Fibroblast of pulmonary artery (primary cell): Measurements from ENCODE around the gene TTC22.

ENCODE experiments used
- DNase-seq: peaks from one replicate; pipeline ENCODE4 v3.0.0-alpha.2; 2010; ENCODE audit warnings: low read depth
- H3K4me3 ChIP-seq: replicated peaks from 2 replicates; pipeline ENCODE4 v1.5.1; 2011; ENCODE audit warnings: low read depth, mild to moderate bottlenecking, control low read depth, low read length, moderate library complexity
- TF ChIP-seq, protein P1 (sequence below): IDR thresholded peaks from 2 replicates; pipeline ENCODE4 v1.5.1; 2011; ENCODE audit warnings: mild to moderate bottlenecking, control low read depth, low read length, inconsistent platforms; ENCODE audit errors: missing control alignments

TTC22 gene

DNA sequence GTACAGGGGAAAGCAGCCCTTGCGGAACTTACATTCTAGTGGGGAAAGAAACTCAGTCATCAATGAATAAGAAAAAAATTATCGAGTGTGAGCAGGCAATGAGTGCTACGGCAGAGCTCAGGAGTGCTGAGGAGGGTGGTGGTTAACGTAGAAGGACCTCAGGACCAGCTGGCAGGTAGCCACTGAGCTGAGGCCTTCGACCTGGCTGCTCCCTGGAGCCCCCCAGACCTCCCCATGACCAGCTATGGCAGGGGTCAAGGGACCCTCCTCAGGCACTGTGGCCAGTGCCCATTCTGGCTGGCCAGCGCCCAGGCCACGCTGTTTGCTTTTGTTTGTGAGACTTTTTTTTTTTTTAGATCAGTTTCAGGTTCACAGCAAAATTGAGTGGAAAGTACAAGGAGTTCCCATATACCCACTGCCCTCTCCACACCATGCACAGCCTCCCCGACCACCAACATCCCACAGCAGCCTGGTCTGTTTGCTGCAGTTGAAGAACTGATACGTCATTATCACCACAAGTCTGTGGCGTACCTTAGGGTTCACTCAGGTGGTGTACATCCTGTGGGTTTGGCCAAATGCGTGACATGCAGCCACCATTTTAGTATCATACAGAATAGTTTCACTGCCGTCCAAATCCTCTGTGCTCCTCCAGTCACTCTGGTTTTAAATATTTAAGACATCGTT, 11.8 kb upstream of the TTC22 start:
- no peak for DNase-seq
- no peak overlapping the region for H3K4me3 ChIP-seq
- TF ChIP-seq, protein P1, sequence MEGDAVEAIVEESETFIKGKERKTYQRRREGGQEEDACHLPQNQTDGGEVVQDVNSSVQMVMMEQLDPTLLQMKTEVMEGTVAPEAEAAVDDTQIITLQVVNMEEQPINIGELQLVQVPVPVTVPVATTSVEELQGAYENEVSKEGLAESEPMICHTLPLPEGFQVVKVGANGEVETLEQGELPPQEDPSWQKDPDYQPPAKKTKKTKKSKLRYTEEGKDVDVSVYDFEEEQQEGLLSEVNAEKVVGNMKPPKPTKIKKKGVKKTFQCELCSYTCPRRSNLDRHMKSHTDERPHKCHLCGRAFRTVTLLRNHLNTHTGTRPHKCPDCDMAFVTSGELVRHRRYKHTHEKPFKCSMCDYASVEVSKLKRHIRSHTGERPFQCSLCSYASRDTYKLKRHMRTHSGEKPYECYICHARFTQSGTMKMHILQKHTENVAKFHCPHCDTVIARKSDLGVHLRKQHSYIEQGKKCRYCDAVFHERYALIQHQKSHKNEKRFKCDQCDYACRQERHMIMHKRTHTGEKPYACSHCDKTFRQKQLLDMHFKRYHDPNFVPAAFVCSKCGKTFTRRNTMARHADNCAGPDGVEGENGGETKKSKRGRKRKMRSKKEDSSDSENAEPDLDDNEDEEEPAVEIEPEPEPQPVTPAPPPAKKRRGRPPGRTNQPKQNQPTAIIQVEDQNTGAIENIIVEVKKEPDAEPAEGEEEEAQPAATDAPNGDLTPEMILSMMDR: no peak

DNA sequence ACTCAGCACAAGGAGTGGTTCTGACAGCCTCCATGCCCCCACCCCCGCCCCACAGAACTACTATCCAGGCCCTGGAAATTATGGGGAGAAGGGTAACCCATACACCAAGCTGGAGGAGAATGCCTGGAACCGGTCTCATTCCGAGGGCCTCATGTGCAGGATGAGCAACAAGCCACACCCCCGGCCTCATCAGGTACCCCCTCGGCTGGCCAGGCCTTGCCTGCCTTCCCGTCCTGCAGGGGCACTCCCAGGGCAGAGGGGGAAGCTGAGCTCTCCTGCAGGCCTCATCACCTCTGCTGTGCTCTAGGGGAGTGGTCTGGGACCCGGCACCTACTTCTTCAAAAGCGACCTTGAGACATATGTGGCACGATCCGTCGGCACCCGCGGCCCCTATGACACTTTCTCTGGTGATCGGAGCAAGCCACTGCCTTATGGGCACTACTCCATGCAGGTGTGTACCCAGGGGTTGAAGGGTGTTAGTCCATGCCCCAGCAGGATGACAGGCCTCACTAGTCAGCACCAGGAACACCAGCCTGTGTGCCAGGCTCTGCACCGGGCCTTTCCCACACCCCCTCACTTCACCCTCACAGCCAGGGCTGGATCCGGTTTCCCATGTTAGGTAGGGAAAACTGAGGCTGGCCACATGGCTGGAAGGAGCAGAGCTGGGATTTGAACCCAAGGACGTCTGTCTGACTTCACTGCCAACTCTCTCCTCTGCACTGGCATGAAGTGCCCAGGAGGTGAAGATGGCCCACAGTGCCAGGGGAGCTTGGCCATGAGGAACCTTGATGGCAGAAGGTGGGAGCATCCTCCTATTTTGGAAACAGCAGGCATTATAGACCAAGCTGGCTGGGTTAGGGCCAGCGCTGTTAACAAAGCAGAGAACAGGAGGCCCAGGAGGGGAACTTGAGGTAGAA, 10.9 kb upstream of the TTC22 start:
- no peak for DNase-seq
- H3K4me3 ChIP-seq: no peak overlapping the region
- TF ChIP-seq, protein P1: no peak

DNA sequence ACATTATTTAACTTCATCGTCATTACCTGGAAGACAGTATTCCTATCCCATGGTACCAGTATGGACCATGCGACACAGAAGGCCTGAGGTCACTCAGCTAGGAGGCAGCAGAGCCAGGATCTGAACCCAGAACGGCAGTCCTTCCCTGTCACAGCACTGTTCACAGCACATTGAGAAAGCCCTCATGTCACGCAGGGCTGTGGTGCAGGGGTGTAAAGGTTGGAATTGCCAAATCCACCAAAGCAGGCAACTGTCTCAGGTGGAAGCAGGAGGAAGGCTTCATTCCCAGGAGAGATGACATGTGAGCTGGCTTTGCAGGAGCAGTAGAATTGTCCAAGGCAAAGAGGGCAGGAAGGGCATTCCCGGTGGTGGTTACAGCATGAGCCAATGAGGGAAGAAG, 9.9 kb upstream of the TTC22 start:
- TF ChIP-seq, protein P1: no peak
- no peak for DNase-seq
- no peak overlapping the region for H3K4me3 ChIP-seq

DNA sequence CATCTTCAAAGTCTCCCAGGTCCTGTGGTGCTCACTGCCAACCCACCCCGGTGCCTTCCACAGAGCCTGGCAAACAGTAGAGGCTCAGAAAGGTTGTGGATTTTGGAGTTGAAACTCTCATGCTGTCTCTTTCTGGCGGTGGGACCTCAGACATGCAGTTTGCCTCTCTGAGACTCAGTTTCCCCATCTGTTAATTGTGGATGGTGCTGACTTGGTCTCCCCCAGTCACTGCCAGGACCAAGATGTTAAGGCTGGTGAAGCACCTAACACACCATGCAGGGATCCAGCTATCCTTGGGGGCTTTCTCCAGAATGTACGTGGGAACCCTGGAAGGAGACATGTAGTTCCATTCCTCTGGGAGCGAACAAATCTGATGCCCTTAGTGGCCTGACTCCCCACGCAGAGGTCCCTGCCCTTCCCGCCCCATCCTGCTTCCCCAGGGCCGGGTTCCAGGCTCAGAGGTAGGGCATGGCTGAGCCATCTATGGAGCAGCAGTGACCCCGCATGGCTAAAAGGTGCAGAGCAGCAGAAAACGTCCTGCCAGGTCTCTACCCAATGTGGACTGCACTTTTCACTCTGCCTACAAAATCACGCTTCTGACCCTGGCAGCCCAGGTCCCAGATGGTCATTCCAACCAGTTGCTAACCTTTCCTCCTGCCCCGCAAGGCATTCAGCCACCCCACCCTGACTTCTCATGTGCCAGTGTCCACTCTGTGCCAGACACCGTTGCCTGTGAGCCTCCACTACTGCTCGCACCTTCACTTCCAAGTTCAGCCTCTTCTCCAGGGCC, 9.2 kb upstream of the TTC22 start:
- DNase-seq: peak; percentile 59

DNA sequence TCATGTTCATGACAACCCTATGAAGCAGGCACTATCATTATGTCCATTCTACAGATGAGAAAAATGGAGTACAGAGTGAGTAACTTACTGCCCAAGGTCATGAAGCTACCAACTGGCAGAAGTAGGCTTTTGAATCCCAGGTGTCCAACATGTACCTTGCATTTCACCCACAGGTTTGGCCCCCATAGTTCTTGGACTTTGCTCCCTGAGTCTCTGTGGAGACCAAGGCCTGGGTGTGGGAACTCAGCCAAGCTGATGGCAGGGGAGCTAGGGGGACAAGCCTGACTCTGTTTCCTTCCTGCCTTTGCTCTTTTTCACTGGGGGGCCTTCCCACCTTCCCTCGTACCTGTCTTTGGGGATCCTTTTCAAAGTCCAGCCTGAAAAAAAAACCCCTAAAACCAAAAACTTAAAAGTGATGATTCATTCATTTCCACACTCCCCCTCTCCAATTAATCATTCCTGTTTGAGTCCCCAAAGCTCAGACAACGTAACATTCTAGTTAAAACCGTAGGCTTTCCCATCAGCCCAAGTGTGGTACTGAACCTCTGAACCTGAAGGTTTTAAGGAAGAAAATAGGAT, 8.5 kb upstream of the TTC22 start:
- TF ChIP-seq, protein P1: no peak
- DNase-seq: no peak
- no peak overlapping the region for H3K4me3 ChIP-seq

More for the DNA sequence above, 9.2 kb upstream of the TTC22 start:
- no peak overlapping the region for H3K4me3 ChIP-seq
- TF ChIP-seq, protein P1: peak; percentile 89

DNA sequence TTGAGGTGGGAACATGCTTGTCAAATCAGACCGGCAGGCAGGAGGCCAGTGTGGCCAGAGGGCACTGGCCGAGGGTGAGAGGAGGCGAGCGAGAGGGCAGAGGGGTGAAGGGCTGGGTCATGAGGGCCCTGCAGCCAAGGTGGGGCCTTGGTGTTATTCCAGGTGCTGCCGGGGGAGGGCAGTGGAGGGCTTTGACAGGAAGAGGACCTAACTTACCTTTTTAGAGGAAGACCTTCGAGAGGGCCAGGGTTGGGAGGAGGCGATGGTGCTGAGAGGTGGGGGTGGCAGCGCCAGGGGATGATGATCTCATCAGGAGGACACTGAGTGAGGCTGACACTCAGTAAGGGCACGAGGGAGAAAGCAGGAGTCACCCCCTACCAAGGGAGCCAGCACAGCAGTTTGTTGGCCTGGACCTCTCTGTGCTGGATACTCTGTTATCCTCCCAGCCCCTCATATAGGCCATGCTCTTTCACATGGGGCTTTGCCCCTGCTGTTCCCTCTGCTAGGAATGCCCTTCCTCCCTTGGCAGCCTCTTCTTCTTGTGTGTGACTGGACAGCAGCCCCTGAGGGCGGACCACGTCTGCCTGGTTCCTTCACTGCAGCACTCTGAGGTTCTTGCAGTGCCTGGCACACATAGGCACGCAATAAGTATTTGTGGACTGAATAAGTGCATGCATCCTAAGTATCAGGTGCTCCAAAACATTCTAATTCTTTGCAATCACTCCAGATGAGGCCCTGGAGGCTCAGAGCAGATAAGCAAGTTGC, 7.5 kb upstream of the TTC22 start:
- TF ChIP-seq, protein P1: peak; percentile 46
- no peak for DNase-seq
- no peak overlapping the region for H3K4me3 ChIP-seq
